Caco-2 (cell line): Measurements from ENCODE around the gene AP3S1. TPM values are rescaled to one million over a fixed set of nuclear protein-coding genes. Genes with fewer than 3 reads are reported as not detected.

Experiments
- BruUV-seq: library from RNA; stranded (reverse); fragments of 400-500 nt; replicated peaks from 2 replicates; lab custom pipeline; 2021; lab: Mats Ljungman, UMichigan
- CTCF ChIA-PET: fragments of 300-600 bp; sonication (Branson Sonifier 250); formaldehyde crosslinking; loops from one replicate; lab custom pipeline; 2022; ENCODE audit warnings: antibody characterized with exemption; lab: Charles Lee
- POLR2A ChIA-PET: fragments of 300-600 bp; sonication (Branson Sonifier 250); formaldehyde crosslinking; loops from one replicate; lab custom pipeline; 2022; ENCODE audit warnings: antibody characterized with exemption; lab: Charles Lee
- DNase-seq, 2 experiments: peaks; one replicate each; pipeline versions ENCODE4 v3.0.0 to v3.0.0-alpha.2; 2020 to 2022
- H3K27me3 ChIP-seq: replicated peaks from 2 replicates; pipeline ENCODE4 v1.6.0; 2011; ENCODE audit warnings: low read length; ENCODE audit not compliant: control insufficient read depth, insufficient read depth
- H3K36me3 ChIP-seq: 2 replicates; pipeline ENCODE4 v1.5.1; 2011; ENCODE audit warnings: low read length; ENCODE audit not compliant: control insufficient read depth, insufficient read depth
- H3K4me1 ChIP-seq: fragments of 250-450 bp; sonication (Bioruptor Pico); 2 replicates; pipeline ENCODE4 v1.5.1; 2020; ENCODE audit warnings: mild to moderate bottlenecking
- H3K4me3 ChIP-seq: 2 replicates; pipeline ENCODE4 v1.5.1; 2011; ENCODE audit warnings: low read depth, mild to moderate bottlenecking, control low read depth, low read length
- H3K9me3 ChIP-seq: fragments of 250-450 bp; sonication (Bioruptor Pico); 2 replicates; pipeline ENCODE4 v1.5.1; 2020; ENCODE audit warnings: mild to moderate bottlenecking, moderate library complexity
- H3K27ac Mint-ChIP-seq: one replicate; pipeline ENCODE4 v1.8.0; 2022; ENCODE audit warnings: mixed read lengths; ENCODE audit not compliant: unreplicated experiment
- H3K27me3 Mint-ChIP-seq: one replicate; pipeline ENCODE4 v1.8.0; 2022; ENCODE audit warnings: mixed read lengths; ENCODE audit not compliant: insufficient read depth, unreplicated experiment
- H3K36me3 Mint-ChIP-seq: one replicate; pipeline ENCODE4 v1.8.0; 2022; ENCODE audit warnings: mild to moderate bottlenecking, mixed read lengths; ENCODE audit not compliant: insufficient read depth, unreplicated experiment
- H3K4me1 Mint-ChIP-seq: one replicate; pipeline ENCODE4 v1.8.0; 2022; ENCODE audit warnings: low read depth, mixed read lengths; ENCODE audit not compliant: unreplicated experiment
- H3K4me3 Mint-ChIP-seq: one replicate; pipeline ENCODE4 v1.8.0; 2022; ENCODE audit warnings: mild to moderate bottlenecking, moderate library complexity, mixed read lengths; ENCODE audit not compliant: unreplicated experiment
- H3K9me3 Mint-ChIP-seq: one replicate; pipeline ENCODE4 v1.8.0; 2022; ENCODE audit warnings: mixed read lengths; ENCODE audit not compliant: unreplicated experiment
- intact Hi-C: fragments of 100-400 bp; cut with micrococcal nuclease; formaldehyde crosslinking; loops from one replicate; pipeline ENCODE4 v1.10.0; 2022; ENCODE audit not compliant: unreplicated experiment
- total RNA-seq: library from RNA; stranded (reverse); gene quantifications from 2 replicates; pipeline ENCODE4 v1.2.3, GENCODE V29; 2022
- TF ChIP-seq, protein P1 (sequence below), 2 experiments: fragments of 200-600 bp in 1 of 2; IDR thresholded peaks; 1 replicate in 1 of 2; 2 replicates in 1 of 2; pipeline versions ENCODE4 v1.5.1 to v1.8.0; 2011 to 2022; ENCODE audit warnings: antibody characterized with exemption in 1 of 2, control low read depth in 1 of 2, inconsistent platforms in 1 of 2, low read depth in 1 of 2, low read length in 1 of 2, mild to moderate bottlenecking in 1 of 2, moderate library complexity in 1 of 2; ENCODE audit not compliant: insufficient read depth in 1 of 2, severe bottlenecking in 1 of 2, unreplicated experiment in 1 of 2

The AP3S1 gene
- total RNA-seq, 1 experiment from 2014 or later: 104 TPM

DNA sequence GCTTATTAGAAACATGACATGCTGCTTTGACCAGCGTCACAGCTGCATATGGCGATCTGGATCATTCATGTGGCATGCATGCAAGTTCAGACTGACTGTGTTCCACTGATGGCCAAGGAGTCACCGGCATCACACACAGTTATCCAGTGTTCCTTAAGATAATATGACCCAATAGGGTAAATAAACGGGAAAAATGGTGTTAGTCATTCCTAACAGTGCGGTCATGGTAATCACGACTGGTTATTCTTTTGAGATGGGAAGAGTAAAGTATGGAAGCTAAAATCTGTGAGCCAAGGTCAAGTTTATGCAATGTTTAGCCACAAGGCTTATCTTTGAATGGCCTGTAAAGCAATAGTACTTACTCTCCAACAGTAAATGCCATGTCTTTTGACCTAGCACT is 91.3 kb downstream of the AP3S1 start:
- Mint-ChIP-seq H3K27ac (no peak overlapping the region), H3K27me3 (no peaks in the 10 kb centered on the region), H3K4me3 (no peak overlapping the region), H3K36me3 (no peaks in the 10 kb centered on the region), H3K4me1 (peaks cover 5% of the 10 kb centered on the region), H3K9me3 (peaks cover 9% of the 10 kb centered on the region)
- CTCF ChIA-PET: no interaction called here
- no peaks in the 10 kb centered on the region for H3K36me3 ChIP-seq
- H3K4me3 ChIP-seq: no peak overlapping the region
- TF ChIP-seq, protein P1, sequence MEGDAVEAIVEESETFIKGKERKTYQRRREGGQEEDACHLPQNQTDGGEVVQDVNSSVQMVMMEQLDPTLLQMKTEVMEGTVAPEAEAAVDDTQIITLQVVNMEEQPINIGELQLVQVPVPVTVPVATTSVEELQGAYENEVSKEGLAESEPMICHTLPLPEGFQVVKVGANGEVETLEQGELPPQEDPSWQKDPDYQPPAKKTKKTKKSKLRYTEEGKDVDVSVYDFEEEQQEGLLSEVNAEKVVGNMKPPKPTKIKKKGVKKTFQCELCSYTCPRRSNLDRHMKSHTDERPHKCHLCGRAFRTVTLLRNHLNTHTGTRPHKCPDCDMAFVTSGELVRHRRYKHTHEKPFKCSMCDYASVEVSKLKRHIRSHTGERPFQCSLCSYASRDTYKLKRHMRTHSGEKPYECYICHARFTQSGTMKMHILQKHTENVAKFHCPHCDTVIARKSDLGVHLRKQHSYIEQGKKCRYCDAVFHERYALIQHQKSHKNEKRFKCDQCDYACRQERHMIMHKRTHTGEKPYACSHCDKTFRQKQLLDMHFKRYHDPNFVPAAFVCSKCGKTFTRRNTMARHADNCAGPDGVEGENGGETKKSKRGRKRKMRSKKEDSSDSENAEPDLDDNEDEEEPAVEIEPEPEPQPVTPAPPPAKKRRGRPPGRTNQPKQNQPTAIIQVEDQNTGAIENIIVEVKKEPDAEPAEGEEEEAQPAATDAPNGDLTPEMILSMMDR (IDR thresholded peaks at IDR 0.05; ENCODE audit: insufficient read depth in 1 of 2, low read depth in 1 of 2, low read length in 1 of 2, severe bottlenecking in 1 of 2, unreplicated experiment in 1 of 2): no peak
- intact Hi-C loops: no loop called here
- no peaks in the 10 kb centered on the region for H3K27me3 ChIP-seq
- no TSS peak for BruUV-seq
- no peaks in the 10 kb centered on the region for H3K9me3 ChIP-seq
- POLR2A ChIA-PET: no interaction called here
- peaks cover 8% of the 10 kb centered on the region; the same call in 1 of the 2 replicates for H3K4me1 ChIP-seq
- no peak for DNase-seq

DNA sequence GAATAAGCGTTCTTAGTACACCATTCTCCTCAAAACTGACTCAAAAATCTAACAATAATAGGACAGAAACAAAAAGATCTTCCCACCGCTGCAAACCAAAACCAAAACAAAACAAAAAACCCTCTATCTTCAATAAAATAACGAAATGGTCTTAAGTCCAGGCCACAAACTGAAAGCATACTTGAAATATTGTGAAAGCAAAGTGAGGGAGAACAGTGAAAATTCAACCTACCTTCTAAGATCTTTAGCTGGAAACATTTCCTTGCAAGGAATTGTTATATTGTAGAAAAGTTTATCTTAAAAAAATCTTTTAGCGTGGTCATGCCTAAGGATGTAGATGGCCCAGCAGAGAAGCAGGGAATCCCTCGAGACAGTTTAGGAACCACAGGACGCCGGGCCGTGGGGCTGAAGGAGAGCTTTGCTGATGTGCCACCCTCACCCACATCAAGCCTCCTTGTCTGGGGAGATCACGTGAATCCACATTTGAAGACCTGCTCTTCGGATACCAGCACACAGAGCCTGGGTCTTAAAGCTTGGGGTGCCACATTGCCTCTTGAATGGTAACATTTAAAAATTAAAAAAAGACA is 92.7 kb downstream of the AP3S1 start:
- Histone ChIP-seq H3K36me3 (no peaks in the 10 kb centered on the region), H3K9me3 (no peaks in the 10 kb centered on the region), H3K4me3 (no peak overlapping the region), H3K4me1 (peaks cover 8% of the 10 kb centered on the region; the same call in 1 of the 2 replicates), H3K27me3 (no peaks in the 10 kb centered on the region)
- POLR2A ChIA-PET: interaction anchor here (0.6 kb wide), 1 partner anchor 16 kb away, joined by 9 read pairs; no protein-coding TSS in a partner anchor
- TF ChIP-seq, protein P1 (IDR thresholded peaks at IDR 0.05; ENCODE audit: insufficient read depth in 1 of 2, low read depth in 1 of 2, low read length in 1 of 2, severe bottlenecking in 1 of 2, unreplicated experiment in 1 of 2): no peak
- DNase-seq: no peak
- Mint-ChIP-seq H3K27ac (no peak overlapping the region), H3K9me3 (no peaks in the 10 kb centered on the region), H3K4me1 (no peaks in the 10 kb centered on the region), H3K4me3 (no peak overlapping the region), H3K36me3 (no peaks in the 10 kb centered on the region), H3K27me3 (no peaks in the 10 kb centered on the region)
- BruUV-seq: no TSS peak
- CTCF ChIA-PET: no interaction called here
- intact Hi-C loops: no loop called here

DNA sequence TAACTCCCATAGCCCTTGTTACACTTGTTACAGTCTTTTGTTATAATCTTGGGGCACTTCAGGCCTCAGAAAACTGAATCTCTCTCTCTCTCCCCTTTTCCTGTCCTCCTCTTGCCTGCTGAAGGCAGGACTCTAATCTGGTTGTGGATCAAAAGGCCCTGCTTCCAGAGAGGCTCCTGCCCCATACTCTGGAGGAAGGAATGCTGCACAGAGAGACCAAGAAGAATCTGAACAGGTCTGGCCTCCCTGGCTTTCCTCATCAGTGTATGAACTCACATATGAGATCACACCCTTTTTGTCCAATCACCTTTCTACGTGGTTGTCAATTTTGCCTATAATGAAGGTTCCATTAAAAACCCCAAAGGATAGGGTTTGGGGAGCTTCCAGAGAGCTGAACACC is 94.3 kb downstream of the AP3S1 start:
- Mint-ChIP-seq H3K36me3 (no peaks in the 10 kb centered on the region), H3K9me3 (no peaks in the 10 kb centered on the region), H3K4me1 (no peaks in the 10 kb centered on the region), H3K27ac (no peak overlapping the region), H3K27me3 (no peaks in the 10 kb centered on the region), H3K4me3 (no peak overlapping the region)
- BruUV-seq: no TSS peak
- DNase-seq: no peak
- intact Hi-C loops: no loop called here
- H3K9me3 ChIP-seq: no peaks in the 10 kb centered on the region
- H3K36me3 ChIP-seq: no peaks in the 10 kb centered on the region
- ChIA-PET CTCF (no interaction called here), POLR2A (no interaction called here)
- H3K4me1 ChIP-seq: peaks cover 2% of the 10 kb centered on the region; the same call in 1 of the 2 replicates
- H3K4me3 ChIP-seq: no peak overlapping the region
- H3K27me3 ChIP-seq: no peaks in the 10 kb centered on the region
- TF ChIP-seq, protein P1 (IDR thresholded peaks at IDR 0.05; ENCODE audit: insufficient read depth in 1 of 2, low read depth in 1 of 2, low read length in 1 of 2, severe bottlenecking in 1 of 2, unreplicated experiment in 1 of 2): no peak
